HAP-1 (cell line): ENCODE data around the gene SLC8A1.

Experiments
- DNase-seq, 2 experiments: peaks; one replicate each; pipeline ENCODE4 v3.0.0-alpha.2; 2016 to 2020; ENCODE audit warnings: low spot score in 2 of 2
- H3K27me3 ChIP-seq: fragments of 250-450 bp; sonication (Bioruptor Pico); 2 replicates; pipeline ENCODE4 v1.5.1; 2020; ENCODE audit warnings: low read depth, mild to moderate bottlenecking, moderate library complexity
- H3K36me3 ChIP-seq: fragments of 250-450 bp; sonication (Bioruptor Pico); replicated peaks from 2 replicates; pipeline ENCODE4 v1.5.1; 2020; ENCODE audit warnings: mild to moderate bottlenecking
- H3K4me1 ChIP-seq: fragments of 250-450 bp; sonication (Bioruptor Pico); 2 replicates; pipeline ENCODE4 v1.5.1; 2020; ENCODE audit warnings: mild to moderate bottlenecking
- H3K4me3 ChIP-seq: fragments of 250-450 bp; sonication (Bioruptor Pico); 2 replicates; pipeline ENCODE4 v1.5.1; 2020; ENCODE audit warnings: mild to moderate bottlenecking, moderate library complexity
- H3K9me3 ChIP-seq: fragments of 250-450 bp; sonication (Bioruptor Pico); 2 replicates; pipeline ENCODE4 v1.5.1; 2020; ENCODE audit warnings: mild to moderate bottlenecking, moderate library complexity
- in situ Hi-C: fragments of 300-500 bp; cut with MboI; formaldehyde crosslinking; loops from 3 replicates; pipeline ENCODE4 v1.14.3; 2020; ENCODE audit warnings: low sequenced_read_pairs, inconsistent platforms, mixed read lengths

The SLC8A1 gene

DNA sequence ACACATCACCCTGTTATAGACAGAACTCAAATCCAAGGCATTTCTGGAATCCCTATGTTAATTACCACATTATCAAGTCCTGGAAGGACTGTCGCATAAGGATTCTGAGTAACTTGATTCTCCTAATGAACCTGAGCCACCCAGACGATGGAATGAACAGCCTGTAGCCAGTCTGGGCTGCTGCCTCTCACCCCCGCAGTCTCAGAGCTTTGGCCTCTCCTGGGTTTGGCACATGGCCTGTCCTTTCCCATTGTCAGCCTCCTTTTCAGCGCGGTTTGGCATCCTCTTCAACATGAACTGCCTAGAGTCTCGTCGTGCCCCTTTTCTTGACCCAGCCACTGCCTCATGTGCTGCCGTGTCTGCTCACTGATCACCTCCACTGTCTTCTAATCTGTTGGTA, 147.6 kb downstream of the SLC8A1 start:
- H3K36me3 ChIP-seq = no peaks in the 10 kb centered on the region
- H3K4me3 ChIP-seq = no peak overlapping the region
- no peaks in the 10 kb centered on the region for H3K27me3 ChIP-seq
- no peaks in the 10 kb centered on the region for H3K4me1 ChIP-seq
- in situ Hi-C loops = no loop called here
- H3K9me3 ChIP-seq = no peaks in the 10 kb centered on the region
- no peak for DNase-seq

DNA sequence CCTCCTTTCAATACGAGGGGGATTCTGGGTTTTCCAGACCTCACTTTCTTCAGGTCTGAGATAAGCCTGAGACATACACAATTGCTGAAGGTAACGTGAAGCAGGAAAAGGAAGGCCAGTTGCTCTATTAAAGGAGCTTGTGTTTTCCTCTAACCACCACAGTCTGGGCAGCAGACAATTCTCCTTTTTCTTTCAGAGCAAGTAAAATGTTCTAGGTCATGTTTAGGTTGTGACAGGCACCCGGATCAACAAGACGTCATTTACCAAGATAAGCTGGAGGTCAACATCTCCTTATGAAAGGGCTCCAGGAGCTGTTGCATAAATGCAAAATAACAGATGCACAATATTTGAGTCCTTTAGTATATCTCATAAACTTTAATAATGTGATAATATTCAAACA, 148.1 kb downstream of the SLC8A1 start:
- in situ Hi-C loops = no loop called here
- no peaks in the 10 kb centered on the region for H3K36me3 ChIP-seq
- no peaks in the 10 kb centered on the region for H3K27me3 ChIP-seq
- DNase-seq = no peak
- H3K9me3 ChIP-seq = no peaks in the 10 kb centered on the region
- H3K4me3 ChIP-seq = no peak overlapping the region
- no peaks in the 10 kb centered on the region for H3K4me1 ChIP-seq

DNA sequence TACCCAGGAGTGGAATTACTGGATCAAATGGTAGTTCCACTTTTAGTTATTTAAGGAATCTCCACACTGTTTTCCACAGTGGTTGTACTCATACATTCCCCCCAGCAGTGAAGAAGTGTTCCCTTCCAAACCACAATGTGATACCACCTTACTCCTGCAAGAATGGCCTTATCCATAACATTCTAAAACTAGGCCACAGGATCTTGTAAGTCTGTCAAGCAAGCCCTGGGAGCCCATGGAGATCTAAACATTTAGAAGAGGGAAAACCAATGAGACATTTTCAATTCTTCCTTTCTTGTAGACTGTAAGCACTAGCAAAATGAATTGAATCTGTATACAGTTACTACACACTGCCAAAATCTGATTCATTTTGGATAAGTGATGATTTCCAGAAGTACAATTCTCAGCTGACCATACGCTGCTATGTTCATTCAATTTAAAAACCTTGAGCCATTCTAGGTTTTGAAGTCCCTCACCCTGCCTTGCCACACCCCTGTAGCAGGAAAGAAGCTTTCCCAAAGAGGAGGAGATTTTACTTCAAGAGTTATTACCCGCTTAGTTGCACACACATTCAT, 149.1 kb downstream of the SLC8A1 start:
- in situ Hi-C loops = no loop called here
- Histone ChIP-seq H3K4me1 (no peaks in the 10 kb centered on the region), H3K9me3 (no peaks in the 10 kb centered on the region), H3K4me3 (no peak overlapping the region), H3K36me3 (no peaks in the 10 kb centered on the region), H3K27me3 (no peaks in the 10 kb centered on the region)
- no peak for DNase-seq

DNA sequence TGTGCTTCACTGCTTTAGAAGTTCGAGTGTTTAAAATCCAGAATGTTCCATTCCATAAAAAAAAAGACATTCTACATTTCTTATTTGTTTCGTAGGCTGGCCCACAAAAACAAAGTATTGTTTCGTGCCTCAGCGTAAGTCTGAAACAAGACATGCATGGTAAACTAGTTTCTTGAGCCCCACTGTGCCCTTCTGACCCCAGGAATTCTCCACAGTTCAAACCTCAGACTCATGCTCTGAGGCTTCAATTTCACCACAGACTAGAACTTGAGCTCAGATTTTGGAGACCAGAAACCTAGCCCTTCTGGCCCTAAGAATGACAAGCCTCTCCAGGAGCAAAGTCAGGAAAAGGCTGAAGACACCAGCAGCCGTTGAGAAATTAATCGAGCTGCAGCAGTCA, 151.5 kb downstream of the SLC8A1 start:
- Histone ChIP-seq H3K4me1 (no peaks in the 10 kb centered on the region), H3K9me3 (no peaks in the 10 kb centered on the region), H3K36me3 (no peaks in the 10 kb centered on the region), H3K4me3 (no peak overlapping the region), H3K27me3 (no peaks in the 10 kb centered on the region)
- DNase-seq = no peak
- in situ Hi-C loops = no loop called here

DNA sequence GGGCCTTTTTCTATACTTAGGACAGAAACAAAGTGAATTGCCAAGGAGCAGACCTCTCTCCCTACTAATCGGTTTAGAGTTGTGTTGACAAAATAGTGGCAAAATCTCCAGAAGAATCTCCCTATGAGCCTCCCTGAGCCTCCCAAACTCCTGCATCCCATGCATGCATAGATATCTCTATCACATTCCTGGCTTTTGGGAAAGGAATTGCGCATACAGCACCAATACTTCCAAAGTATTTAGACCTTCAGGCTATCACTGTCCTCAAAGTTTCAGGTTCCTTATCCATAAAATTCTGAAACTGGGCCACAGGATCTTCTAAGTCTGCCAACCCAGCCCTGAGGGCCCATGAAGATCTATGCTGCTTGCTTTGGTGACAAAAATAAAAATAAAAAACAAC, 152.1 kb downstream of the SLC8A1 start:
- in situ Hi-C loops = no loop called here
- Histone ChIP-seq H3K4me3 (no peak overlapping the region), H3K4me1 (no peaks in the 10 kb centered on the region), H3K27me3 (no peaks in the 10 kb centered on the region), H3K36me3 (no peaks in the 10 kb centered on the region), H3K9me3 (no peaks in the 10 kb centered on the region)
- no peak for DNase-seq

DNA sequence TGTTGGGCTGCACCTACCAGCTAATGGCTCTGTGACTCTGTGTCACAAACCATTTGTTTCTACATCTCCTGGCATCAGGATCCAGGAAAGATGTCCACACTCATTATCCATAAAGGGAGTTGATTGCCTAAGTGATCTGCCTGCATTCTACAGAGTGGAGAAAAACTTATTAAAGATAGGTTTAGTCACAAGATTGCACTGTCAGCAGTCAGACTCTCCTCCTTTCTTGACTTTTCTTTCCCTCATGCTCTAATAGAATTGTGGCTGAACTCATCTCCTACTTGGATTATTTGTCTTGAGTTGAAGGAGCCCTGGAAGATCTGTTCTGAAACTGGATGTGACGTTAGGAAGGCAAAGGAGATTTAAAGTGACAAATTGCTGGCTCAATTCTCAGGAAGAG, 152.7 kb downstream of the SLC8A1 start:
- in situ Hi-C loops = no loop called here
- H3K4me1 ChIP-seq = no peaks in the 10 kb centered on the region
- no peak for DNase-seq
- H3K27me3 ChIP-seq = 0 out of 2 replicates have a peak, but pooled peaks cover 3% of the 10 kb centered on the region
- H3K9me3 ChIP-seq = no peaks in the 10 kb centered on the region
- no peaks in the 10 kb centered on the region for H3K36me3 ChIP-seq
- H3K4me3 ChIP-seq = no peak overlapping the region

DNA sequence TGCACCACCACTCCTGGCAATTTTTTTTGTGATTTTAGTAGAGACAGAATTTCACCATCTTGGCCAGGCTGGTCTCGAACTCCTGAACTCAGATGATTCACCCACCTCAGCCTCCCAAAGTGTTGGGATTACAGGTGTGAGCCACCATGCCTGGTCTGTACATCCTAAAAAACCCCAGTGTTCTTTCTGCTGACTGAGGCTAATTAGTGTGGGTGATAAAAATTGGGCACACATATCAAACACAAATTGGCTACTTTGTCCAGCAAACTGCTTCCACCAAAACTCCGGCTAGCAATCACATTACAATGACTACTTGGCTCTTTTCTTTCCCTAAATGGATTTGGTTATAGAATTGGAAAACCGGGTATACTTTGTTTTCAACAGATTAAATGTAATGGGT, 153.9 kb downstream of the SLC8A1 start:
- in situ Hi-C loops = no loop called here
- Histone ChIP-seq H3K9me3 (no peaks in the 10 kb centered on the region), H3K27me3 (0 out of 2 replicates have a peak, but pooled peaks cover 3% of the 10 kb centered on the region), H3K4me3 (no peak overlapping the region), H3K4me1 (no peaks in the 10 kb centered on the region), H3K36me3 (no peaks in the 10 kb centered on the region)
- no peak for DNase-seq

DNA sequence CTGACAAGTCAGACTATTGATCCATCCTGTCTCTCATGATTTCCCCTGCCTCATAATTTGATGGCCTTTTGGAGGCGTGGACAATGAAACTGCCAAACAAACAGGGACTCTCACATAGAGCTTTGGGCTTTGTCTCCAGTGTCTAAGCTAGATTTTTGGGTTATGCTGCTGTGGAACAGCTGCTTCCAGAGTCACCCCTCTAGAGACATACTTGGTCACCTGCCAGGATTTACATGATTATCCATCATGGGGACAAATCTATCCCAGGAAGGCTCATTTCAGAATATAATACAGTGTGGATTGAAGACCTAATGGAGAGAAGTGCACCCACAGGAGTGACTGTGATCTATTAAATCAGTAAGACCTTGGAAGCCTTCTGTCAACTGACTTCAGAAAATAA, 159.6 kb downstream of the SLC8A1 start:
- in situ Hi-C loops = no loop called here
- DNase-seq = no peak
- 0 out of 2 replicates have a peak, but pooled peaks cover 3% of the 10 kb centered on the region for H3K27me3 ChIP-seq
- no peaks in the 10 kb centered on the region for H3K4me1 ChIP-seq
- H3K9me3 ChIP-seq = no peaks in the 10 kb centered on the region
- no peaks in the 10 kb centered on the region for H3K36me3 ChIP-seq
- no peak overlapping the region for H3K4me3 ChIP-seq

DNA sequence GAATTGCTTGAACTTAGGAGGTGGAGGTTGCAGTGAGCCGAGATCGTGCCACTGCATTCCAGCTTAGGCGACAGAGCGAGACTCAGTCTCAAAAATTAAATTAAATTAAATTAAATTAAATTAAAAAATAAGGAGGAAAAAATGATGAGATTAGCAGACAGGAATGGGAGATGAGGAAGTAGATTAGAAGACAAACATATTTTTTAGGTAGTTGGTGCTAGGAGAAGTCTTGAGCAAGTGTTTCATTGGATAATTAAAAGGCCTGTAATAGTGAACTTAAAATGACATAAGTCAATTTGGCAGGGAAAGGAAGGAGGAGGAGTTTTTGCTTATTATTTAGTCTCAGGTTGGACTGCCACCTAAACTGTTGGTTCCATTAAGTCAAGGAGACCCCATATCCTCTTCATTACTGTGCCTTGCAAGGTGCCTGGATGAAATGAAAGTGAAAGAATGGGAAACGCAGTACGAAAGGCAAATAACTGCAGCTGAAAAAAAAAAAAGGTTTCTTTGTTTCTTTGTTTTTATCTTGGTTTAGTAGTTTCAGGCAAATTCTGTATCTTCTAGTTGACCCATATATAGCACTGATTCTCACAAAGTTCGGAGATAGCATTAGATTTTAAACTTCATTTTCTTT, 162.0 kb downstream of the SLC8A1 start:
- no peak for DNase-seq
- Histone ChIP-seq H3K4me3 (no peak overlapping the region), H3K4me1 (no peaks in the 10 kb centered on the region), H3K9me3 (no peaks in the 10 kb centered on the region), H3K36me3 (no peaks in the 10 kb centered on the region), H3K27me3 (0 out of 2 replicates have a peak, but pooled peaks cover 3% of the 10 kb centered on the region)
- in situ Hi-C loops = no loop called here

DNA sequence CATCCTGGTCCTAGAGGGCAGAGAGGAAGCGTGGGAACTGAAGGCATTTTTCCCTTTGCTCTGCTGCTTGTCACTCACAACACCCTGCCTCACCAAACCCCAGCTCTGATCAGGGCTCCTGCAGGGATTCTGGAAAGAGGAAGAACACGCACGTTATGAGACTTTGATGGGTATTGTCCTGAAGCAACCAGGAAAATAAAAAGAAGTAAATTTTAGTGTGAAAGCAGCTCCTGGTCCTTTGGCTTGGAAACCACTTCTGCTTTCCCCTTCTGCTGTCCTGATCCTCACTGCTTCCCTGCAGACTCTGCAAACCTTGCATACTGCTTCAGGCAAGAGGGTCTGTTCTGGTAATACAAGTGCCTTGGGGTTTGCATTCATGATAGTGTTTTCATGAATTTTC, 164.1 kb downstream of the SLC8A1 start:
- DNase-seq = no peak
- Histone ChIP-seq H3K4me3 (no peak overlapping the region), H3K27me3 (no peaks in the 10 kb centered on the region), H3K36me3 (no peaks in the 10 kb centered on the region), H3K4me1 (no peaks in the 10 kb centered on the region), H3K9me3 (no peaks in the 10 kb centered on the region)
- in situ Hi-C loops = no loop called here

DNA sequence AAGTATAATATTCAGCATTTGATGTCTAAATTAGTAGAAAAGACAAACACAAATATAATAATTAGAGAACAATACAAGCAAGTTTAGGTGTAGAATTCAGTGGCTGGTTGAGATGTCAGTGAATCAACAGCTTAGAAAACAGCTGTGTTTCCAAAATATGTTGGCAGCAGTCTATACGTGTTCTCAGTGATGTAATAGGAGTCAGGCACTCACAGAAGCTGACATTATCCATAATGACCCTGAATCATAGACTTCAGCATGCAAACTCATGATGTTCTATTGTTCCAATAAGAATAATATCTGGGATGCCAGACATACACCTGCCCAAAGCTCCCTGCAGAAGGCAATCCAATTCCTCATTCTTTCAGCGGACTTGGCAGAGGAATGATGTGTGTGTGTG, 164.7 kb downstream of the SLC8A1 start:
- Histone ChIP-seq H3K4me1 (no peaks in the 10 kb centered on the region), H3K4me3 (no peak overlapping the region), H3K36me3 (no peaks in the 10 kb centered on the region), H3K9me3 (no peaks in the 10 kb centered on the region), H3K27me3 (no peaks in the 10 kb centered on the region)
- DNase-seq = no peak
- in situ Hi-C loops = no loop called here

DNA sequence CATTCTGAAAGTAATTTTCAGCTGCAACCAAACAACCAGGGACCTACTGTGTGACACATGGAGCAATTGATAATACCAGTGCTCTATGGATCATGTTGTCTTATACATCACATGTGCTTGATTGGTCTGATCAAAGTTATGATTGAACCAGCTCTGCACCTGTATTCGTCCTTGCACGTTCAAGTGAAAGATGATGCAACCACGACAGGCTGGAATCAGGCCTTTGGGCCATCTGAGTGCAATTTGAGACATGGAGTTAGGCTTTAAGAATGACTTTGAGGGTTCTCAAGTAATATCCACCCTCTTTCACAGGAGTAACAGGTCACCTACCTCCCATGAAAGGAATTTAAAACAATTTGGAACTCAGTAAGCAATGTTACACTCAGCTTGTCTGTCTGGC, 165.2 kb downstream of the SLC8A1 start:
- Histone ChIP-seq H3K9me3 (no peaks in the 10 kb centered on the region), H3K4me3 (no peak overlapping the region), H3K27me3 (no peaks in the 10 kb centered on the region), H3K36me3 (no peaks in the 10 kb centered on the region), H3K4me1 (no peaks in the 10 kb centered on the region)
- in situ Hi-C loops = no loop called here
- no peak for DNase-seq

DNA sequence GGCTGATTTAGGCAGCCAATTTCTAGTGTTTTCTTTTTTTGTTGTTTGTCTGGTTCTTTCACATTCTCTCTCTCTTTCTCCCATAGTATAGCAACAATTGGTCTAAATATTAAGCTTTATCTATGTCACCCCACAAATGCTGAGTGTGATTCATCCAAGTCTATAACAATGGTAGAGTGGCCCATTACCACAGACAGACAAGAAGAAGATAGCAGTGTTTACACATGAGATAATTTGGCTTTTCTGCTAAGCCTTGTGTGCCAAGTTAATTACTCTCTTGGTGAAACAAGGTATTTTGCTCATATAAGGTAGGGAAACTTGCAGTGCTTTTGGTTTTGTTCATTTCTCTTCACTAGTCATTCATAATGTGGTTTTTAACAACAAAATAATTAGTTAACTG, 166.5 kb downstream of the SLC8A1 start:
- H3K4me1 ChIP-seq = no peaks in the 10 kb centered on the region

DNA sequence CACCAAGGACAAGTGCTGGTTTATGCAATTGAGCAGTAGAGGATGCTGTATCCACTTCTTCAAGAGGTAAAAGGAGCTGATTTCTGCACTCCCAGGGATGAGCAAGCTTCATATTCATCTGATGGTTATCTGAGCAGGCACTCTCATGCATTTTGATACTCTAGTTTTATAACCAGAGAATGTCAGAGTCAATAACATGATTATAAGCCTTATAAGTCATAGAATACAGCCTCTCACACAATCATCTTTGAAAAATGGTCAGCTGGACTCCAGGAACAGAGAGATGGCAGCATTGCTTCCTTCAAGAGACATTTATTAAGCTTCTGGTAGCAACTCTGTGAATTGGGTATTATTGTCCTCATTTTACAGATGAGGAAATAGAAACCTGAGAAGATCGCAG, 167.1 kb downstream of the SLC8A1 start:
- in situ Hi-C loops = no loop called here
- no peaks in the 10 kb centered on the region for H3K36me3 ChIP-seq
- no peak for DNase-seq
- H3K27me3 ChIP-seq = no peaks in the 10 kb centered on the region
- no peaks in the 10 kb centered on the region for H3K4me1 ChIP-seq
- H3K4me3 ChIP-seq = no peak overlapping the region
- H3K9me3 ChIP-seq = no peaks in the 10 kb centered on the region

More for the DNA sequence above, 166.5 kb downstream of the SLC8A1 start:
- in situ Hi-C loops = no loop called here
- no peak overlapping the region for H3K4me3 ChIP-seq
- H3K9me3 ChIP-seq = no peaks in the 10 kb centered on the region
- no peaks in the 10 kb centered on the region for H3K36me3 ChIP-seq
- H3K27me3 ChIP-seq = no peaks in the 10 kb centered on the region
- no peak for DNase-seq
